ENCODE results near the gene KIF22. TPM values are rescaled to one million over a fixed set of nuclear protein-coding genes. Genes with fewer than 3 reads are reported as not detected.

Gene KIF22
- total and polyA plus RNA-seq, 9 of the 15 experiments (the other 6 are each of a cell fraction or from before 2014, with no cell fraction given): 8.7 to 232 (median 131) TPM

DNA sequence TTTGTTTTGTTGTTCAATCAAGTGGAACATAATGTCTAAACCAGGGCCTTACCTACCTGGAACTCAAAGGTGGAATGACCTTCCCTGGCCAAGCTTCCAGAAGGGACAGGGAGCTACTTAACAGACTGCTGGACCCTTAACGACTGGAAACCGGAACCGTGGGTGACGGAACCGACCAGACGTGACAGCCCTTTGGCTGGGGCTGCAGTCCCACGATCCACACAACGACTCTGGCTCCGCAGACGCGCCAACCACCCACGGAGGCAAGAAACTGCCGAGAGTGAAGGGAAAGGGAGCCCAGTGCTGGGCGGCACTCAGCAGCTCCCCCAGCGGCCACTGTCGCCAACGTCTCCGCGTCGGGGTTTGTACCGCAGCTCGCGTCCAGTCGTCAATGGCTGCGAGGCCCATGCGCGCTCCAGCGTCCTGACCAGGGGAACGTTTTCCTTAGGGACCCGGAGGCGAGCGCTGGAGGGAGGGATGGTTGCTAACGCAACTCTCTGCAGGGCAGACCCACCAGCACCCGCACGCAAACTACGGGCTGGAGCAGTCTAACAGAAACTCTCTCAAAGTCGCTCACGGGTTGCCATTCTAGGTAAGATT lies 5.5 kb upstream of the KIF22 start:
- in situ Hi-C loops (cut with MboI) (no loop called here), intact Hi-C loops (cut with micrococcal nuclease) (loop anchor here (10.0 kb wide), 1 partner anchor 80 kb away; no protein-coding TSS in a partner anchor)
- Histone ChIP-seq H3K9me3 (replicated peaks; ENCODE audit: control insufficient read depth, insufficient read depth, low read depth, low read length) (no peaks in the 10 kb centered on the region), H3K4me1 (replicated peaks in 1 of 2; ENCODE audit: control insufficient read depth in 2 of 2, insufficient read depth in 2 of 2, low read length in 2 of 2) (peaks cover 8 to 12% of the 10 kb centered on the region in 2 experiments; a peak in 4 of 5 replicates), H3K4me2 (ENCODE audit: insufficient read depth, low read length) (peak overlapping the region; percentile 61), H3K9ac (ENCODE audit: insufficient read depth in 1 of 2, low read depth in 2 of 2, low read length in 2 of 2) (peak overlapping the region in 1 of 2 experiments; percentile 86; a peak in 2 of 4 replicates), H3K9me1 (ENCODE audit: control insufficient read depth, insufficient read depth, low read length) (no peaks in the 10 kb centered on the region), H4K20me1 (replicated peaks; ENCODE audit: control insufficient read depth, insufficient read depth, low read length) (0 out of 2 replicates have a peak, but pooled peaks cover 2% of the 10 kb centered on the region), H3K4me3 (no peak overlapping the region), H3K79me2 (ENCODE audit: control insufficient read depth, insufficient read depth, low read length) (peaks cover 5% of the 10 kb centered on the region; the same call in 2 of the 3 replicates), H3K36me3 (ENCODE audit: control insufficient read depth, insufficient read depth, low read length) (no peaks in the 10 kb centered on the region), H2AFZ (ENCODE audit: low read depth, low read length) (peak overlapping the region; percentile 89), H3K27me3 (ENCODE audit: control insufficient read depth in 2 of 2, insufficient read depth in 2 of 2, low read length in 2 of 2) (peaks cover 10% of the 10 kb centered on the region in 2 experiments), H3K27ac (ENCODE audit: extremely low read depth, low read depth, low read length) (no peak overlapping the region)
- peak; percentile 75 to 86 (median 78) for DNase-seq (ENCODE audit: extremely low read depth in 1 of 4, low spot score in 3 of 4)
- 13% methylated on average over 38 of the region's 38 CpGs for WGBS (ENCODE audit: insufficient coverage, low coverage, missing lambda C conversion rate)
- ATAC-seq: peak; percentile 98
- no TSS peak for BruUV-seq (replicated peaks)
- peak; percentile 93 for FAIRE-seq
- ChIA-PET CTCF (ENCODE audit: low intra/inter-chr PET ratio) (no interaction called here), POLR2A (interaction anchor here (0.7 to 2.3 kb wide), 5 partner anchors 9 to 95 kb away, joined by 3 to 10 read pairs (median 3); no protein-coding TSS in a partner anchor)
- TF ChIP-seq RBM14 (IDR thresholded peaks at IDR 0.05; ENCODE audit: borderline replicate concordance, insufficient read depth, low read depth, low read length) (no peak), RAD21 (CRISPR knock-in tag; conservative IDR thresholded peaks at IDR 0.05 in 1 of 2, IDR thresholded peaks at IDR 0.05 in 1 of 2) (peak in 1 of 2 experiments; percentile 49; a peak in 2 of 4 replicates), ARID1B (IDR thresholded peaks at IDR 0.05) (0 out of 2 replicates have a peak, but pooled peaks have one; percentile 19), RBFOX2 (IDR thresholded peaks at IDR 0.05; ENCODE audit: low read depth, low read length) (peak; percentile 52), ZNF197 (CRISPR knock-in tag; IDR thresholded peaks at IDR 0.05; ENCODE audit: low read depth) (0 out of 2 replicates have a peak, but pooled peaks have one; percentile 37), ADNP (tag; IDR thresholded peaks at IDR 0.05) (0 out of 2 replicates have a peak, but pooled peaks have one; percentile 29), SP1 (CRISPR knock-in tag; IDR thresholded peaks at IDR 0.05) (0 out of 2 replicates have a peak, but pooled peaks have one; percentile 47), MECOM (CRISPR knock-in tag; IDR thresholded peaks at IDR 0.05) (no peak), CBX1 (IDR thresholded peaks at IDR 0.05; ENCODE audit: low read depth) (peak; percentile 87), ETV5 (CRISPR knock-in tag; IDR thresholded peaks at IDR 0.05; ENCODE audit: low read depth) (no peak), MAZ (CRISPR knock-in tag; conservative IDR thresholded peaks at IDR 0.05 in 1 of 2, IDR thresholded peaks at IDR 0.05 in 1 of 2) (peak in 1 of 2 experiments; percentile 44; a peak in 1 of 4 replicates)
- TF ChIP-seq, protein P1, sequence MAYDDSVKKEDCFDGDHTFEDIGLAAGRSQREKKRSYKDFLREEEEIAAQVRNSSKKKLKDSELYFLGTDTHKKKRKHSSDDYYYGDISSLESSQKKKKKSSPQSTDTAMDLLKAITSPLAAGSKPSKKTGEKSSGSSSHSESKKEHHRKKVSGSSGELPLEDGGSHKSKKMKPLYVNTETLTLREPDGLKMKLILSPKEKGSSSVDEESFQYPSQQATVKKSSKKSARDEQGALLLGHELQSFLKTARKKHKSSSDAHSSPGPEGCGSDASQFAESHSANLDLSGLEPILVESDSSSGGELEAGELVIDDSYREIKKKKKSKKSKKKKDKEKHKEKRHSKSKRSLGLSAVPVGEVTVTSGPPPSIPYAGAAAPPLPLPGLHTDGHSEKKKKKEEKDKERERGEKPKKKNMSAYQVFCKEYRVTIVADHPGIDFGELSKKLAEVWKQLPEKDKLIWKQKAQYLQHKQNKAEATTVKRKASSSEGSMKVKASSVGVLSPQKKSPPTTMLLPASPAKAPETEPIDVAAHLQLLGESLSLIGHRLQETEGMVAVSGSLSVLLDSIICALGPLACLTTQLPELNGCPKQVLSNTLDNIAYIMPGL (CRISPR knock-in tag; IDR thresholded peaks at IDR 0.05): 0 out of 2 replicates have a peak, but pooled peaks have one; percentile 52
- TF ChIP-seq, protein P2, sequence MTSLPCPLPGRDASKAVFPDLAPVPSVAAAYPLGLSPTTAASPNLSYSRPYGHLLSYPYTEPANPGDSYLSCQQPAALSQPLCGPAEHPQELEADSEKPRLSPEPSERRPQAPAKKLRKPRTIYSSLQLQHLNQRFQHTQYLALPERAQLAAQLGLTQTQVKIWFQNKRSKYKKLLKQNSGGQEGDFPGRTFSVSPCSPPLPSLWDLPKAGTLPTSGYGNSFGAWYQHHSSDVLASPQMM (CRISPR knock-in tag; IDR thresholded peaks at IDR 0.05): no peak
- TF ChIP-seq, protein P3, sequence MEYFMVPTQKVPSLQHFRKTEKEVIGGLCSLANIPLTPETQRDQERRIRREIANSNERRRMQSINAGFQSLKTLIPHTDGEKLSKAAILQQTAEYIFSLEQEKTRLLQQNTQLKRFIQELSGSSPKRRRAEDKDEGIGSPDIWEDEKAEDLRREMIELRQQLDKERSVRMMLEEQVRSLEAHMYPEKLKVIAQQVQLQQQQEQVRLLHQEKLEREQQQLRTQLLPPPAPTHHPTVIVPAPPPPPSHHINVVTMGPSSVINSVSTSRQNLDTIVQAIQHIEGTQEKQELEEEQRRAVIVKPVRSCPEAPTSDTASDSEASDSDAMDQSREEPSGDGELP (CRISPR knock-in tag; IDR thresholded peaks at IDR 0.05; ENCODE audit: borderline replicate concordance): peak; percentile 60; the same call in 1 of the 2 replicates
- TF ChIP-seq, protein P4, sequence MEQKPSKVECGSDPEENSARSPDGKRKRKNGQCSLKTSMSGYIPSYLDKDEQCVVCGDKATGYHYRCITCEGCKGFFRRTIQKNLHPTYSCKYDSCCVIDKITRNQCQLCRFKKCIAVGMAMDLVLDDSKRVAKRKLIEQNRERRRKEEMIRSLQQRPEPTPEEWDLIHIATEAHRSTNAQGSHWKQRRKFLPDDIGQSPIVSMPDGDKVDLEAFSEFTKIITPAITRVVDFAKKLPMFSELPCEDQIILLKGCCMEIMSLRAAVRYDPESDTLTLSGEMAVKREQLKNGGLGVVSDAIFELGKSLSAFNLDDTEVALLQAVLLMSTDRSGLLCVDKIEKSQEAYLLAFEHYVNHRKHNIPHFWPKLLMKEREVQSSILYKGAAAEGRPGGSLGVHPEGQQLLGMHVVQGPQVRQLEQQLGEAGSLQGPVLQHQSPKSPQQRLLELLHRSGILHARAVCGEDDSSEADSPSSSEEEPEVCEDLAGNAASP (IDR thresholded peaks at IDR 0.05): no peak

Measured in K562 (cell line).